AG10803 (cell line): ENCODE results near the gene TP53I13.

ENCODE experiments used
- DNase-seq: peaks from one replicate; pipeline ENCODE4 v3.0.0; 2010; ENCODE audit warnings: low read depth
- H3K4me3 ChIP-seq: 2 replicates; pipeline ENCODE4 v1.5.1; 2011; ENCODE audit warnings: mild to moderate bottlenecking, low read length, control low read depth
- CTCF ChIP-seq: conservative IDR thresholded peaks from 2 replicates; pipeline ENCODE4 v1.5.1; 2011; ENCODE audit warnings: mild to moderate bottlenecking, low read length, control low read depth, inconsistent platforms

The TP53I13 gene

GRCh38 chr17:29588017-29588561 is 19.6 kb downstream of the TP53I13 start:
- no peak for DNase-seq
- H3K4me3 ChIP-seq, result peak overlapping the region; percentile 83
- no peak for TF ChIP-seq CTCF

GRCh38 chr17:29588562-29589411 is 20.3 kb downstream of the TP53I13 start:
- DNase-seq, result no peak
- no peak for TF ChIP-seq CTCF
- H3K4me3 ChIP-seq, result peak overlapping the region; percentile 83

GRCh38 chr17:29589524-29590410 is 21.3 kb downstream of the TP53I13 start, which contains the start of gene GIT1:
Gene GIT1 (minus strand): TSS chr17:29589648. CDS start chr17:29589378, 270 bp downstream.
- H3K4me3 ChIP-seq, result peak within 1 kb of the TSS; percentile 83
- TF ChIP-seq CTCF, result no peak
- peak; percentile 80 for DNase-seq

- peak; percentile 49 for DNase-seq
- H3K4me3 ChIP-seq, result peak overlapping the region; percentile 55
- TF ChIP-seq CTCF, result no peak
These were observed 22.1 kb downstream of the TP53I13 start for GRCh38 chr17:29590411-29591145.

- TF ChIP-seq CTCF, result no peak
- peak; percentile 26 for DNase-seq
- peak overlapping the region; percentile 24 for H3K4me3 ChIP-seq
These were observed 22.7 kb downstream of the TP53I13 start for GRCh38 chr17:29591146-29591736.

GRCh38 chr17:29591737-29592608 is 23.5 kb downstream of the TP53I13 start:
- H3K4me3 ChIP-seq, result peak overlapping the region; percentile 12; the same call in 1 of the 2 replicates
- TF ChIP-seq CTCF, result peak; percentile 70
- DNase-seq, result peak; percentile 61
